H1 (cell line): ENCODE results near the gene LMAN2. TPM values are rescaled to one million over a fixed set of nuclear protein-coding genes. Genes with fewer than 3 reads are reported as not detected.

ENCODE experiments used
- ASH2L ChIP-seq: fragments of 200-600, 300-600 bp; sonication (generic); IDR thresholded peaks from one replicate; pipeline ENCODE4 v1.7.1; 2017; ENCODE audit warnings: low read length
- EZH2 ChIP-seq: fragments of 200-600 bp; sonication (generic); IDR thresholded peaks from 2 replicates; pipeline ENCODE4 v1.7.1; 2012; ENCODE audit warnings: low read depth, mild to moderate bottlenecking, moderate library complexity, low read length, inconsistent platforms; ENCODE audit not compliant: severe bottlenecking
- JUN ChIP-seq: IDR thresholded peaks from 2 replicates; pipeline ENCODE4 v1.6.1; 2011; ENCODE audit warnings: low read depth, mild to moderate bottlenecking, improper control_type of control experiment, low read length
- NRF1 ChIP-seq: IDR thresholded peaks from 2 replicates; pipeline ENCODE4 v1.6.1; 2011; ENCODE audit warnings: mild to moderate bottlenecking, low read depth, low read length, improper control_type of control experiment
- RNF2 ChIP-seq: fragments of 200-900, 300-1000 bp; sonication (generic); IDR thresholded peaks from 2 replicates; pipeline ENCODE4 v1.7.1; 2016; ENCODE audit warnings: borderline replicate concordance, low read depth, mild to moderate bottlenecking, antibody characterized with exemption, low read length; ENCODE audit not compliant: poor library complexity, severe bottlenecking; ENCODE audit errors: missing control alignments
- SP2 ChIP-seq: IDR thresholded peaks from 2 replicates; pipeline ENCODE4 v1.6.1; 2012; ENCODE audit warnings: mild to moderate bottlenecking, low read length, inconsistent platforms
- TCF12 ChIP-seq: IDR thresholded peaks from 2 replicates; pipeline ENCODE4 v1.6.1; 2011; ENCODE audit warnings: low read depth, mild to moderate bottlenecking, low read length
- polyA plus RNA-seq, 7 experiments: library from polyadenylated mRNA; depleted of rRNA in 3 of 7; stranded (reverse) in 5 of 7; unstranded in 2 of 7; fragments of >200 nt in 5 of 7; fragments of 200-250 nt in 2 of 7; gene quantifications; 1 replicate in 5 of 7; 2 replicates in 1 of 7; 4 replicates in 1 of 7; pipeline versions ENCODE4 v1.2.1 to v1.2.3, GENCODE V29; 2011 to 2013; ENCODE audit warnings: missing spikeins in 2 of 7, mixed read lengths in 2 of 7
- total RNA-seq: library from RNA; stranded (reverse); fragmentation: NEBNext Ultra II Directional; extraction: Animal tissue kit (Norgen Biotek cat#: 25700); gene quantifications from 2 replicates; pipeline ENCODE4 v1.2.1, GENCODE V29; 2021

Gene LMAN2
- total and polyA plus RNA-seq, 2 of the 8 experiments (the other 6 are each of a cell fraction or from before 2014, with no cell fraction given): 116 to 225 TPM

DNA sequence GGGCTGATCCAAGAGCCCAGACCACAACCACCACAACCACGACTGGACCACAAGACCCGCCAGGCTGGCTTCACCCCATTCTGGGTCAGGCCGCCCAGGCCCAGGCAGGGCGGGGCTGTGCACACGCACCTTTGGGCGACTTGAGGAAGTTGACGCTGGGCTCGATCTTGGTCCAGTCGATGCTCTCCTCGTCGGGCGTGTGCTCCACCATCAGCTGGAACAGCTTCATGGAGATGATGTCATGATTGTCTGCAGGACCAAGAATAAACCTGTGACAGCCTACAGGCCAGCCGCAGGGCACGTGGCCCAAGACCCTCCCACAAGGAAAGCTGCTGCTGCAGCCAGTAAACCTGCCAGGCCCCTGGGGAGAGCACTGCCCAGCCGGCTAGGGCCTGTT is 17.3 kb downstream of the LMAN2 start (continued):
- no peak for TF ChIP-seq NRF1
- TF ChIP-seq ASH2L: no peak
- no peak for TF ChIP-seq SP2
- TF ChIP-seq TCF12: no peak
- TF ChIP-seq JUN: no peak
- no peak for TF ChIP-seq EZH2
- TF ChIP-seq RNF2: no peak
